NCI-H82 treated with DMSO at 0.1 percent for 48 hours (cell line): Measurements from ENCODE around the gene TUBGCP3.
"Not testable (repeated sequence)": the region's sequence is repeated elsewhere in the genome, so short reads cannot be mapped to it uniquely, and the experiment has no call there.

ENCODE experiments used
- DNase-seq: peaks from one replicate; lab custom pipeline; 2025; ENCODE audit not compliant: unreplicated experiment; lab: John Stamatoyannopoulos, UW

TUBGCP3 gene

DNA sequence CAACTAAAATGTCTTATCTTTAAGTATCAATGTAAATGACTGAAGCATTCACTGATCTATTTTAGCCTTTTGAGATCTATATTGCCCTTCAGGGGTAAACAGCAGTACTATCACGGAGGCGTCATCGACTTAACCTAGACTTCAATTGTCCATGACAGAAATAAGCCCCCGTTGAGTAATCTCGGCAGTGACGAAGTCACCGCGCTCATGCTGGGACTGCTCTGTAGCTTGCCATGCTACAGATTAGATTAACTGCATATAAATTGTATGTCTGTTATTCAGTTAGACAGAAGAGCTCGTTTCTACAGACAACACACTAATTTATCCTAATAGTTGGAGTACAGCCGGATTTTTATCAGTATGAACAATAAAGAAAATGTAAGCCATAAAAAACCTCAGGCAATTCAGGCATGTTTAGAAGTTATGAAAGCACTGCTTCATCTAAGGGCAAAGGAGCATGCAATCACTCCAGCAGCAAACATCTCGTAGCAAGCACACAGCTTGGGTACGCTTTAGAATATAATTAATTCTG is 56.6 kb downstream of the TUBGCP3 start:
- no peak for DNase-seq

DNA sequence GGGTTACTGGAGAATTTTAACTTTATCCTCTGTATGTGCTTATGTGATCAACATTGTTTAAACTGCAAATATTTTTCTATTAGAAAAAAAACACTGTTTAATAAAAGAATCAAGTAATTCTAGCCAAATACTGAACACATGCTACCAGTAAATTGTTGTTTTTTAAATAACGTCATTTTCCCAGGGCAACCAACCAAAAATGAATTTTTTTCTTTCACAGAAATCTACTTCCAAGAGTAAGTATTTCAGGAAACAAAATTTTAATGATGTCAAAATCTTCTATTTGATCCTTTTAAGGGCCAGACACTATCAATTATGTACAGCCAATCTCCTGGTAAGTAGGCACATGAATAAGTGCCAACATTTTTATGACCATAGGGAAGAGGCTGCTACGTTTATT is 57.1 kb downstream of the TUBGCP3 start:
- DNase-seq: no peak

DNA sequence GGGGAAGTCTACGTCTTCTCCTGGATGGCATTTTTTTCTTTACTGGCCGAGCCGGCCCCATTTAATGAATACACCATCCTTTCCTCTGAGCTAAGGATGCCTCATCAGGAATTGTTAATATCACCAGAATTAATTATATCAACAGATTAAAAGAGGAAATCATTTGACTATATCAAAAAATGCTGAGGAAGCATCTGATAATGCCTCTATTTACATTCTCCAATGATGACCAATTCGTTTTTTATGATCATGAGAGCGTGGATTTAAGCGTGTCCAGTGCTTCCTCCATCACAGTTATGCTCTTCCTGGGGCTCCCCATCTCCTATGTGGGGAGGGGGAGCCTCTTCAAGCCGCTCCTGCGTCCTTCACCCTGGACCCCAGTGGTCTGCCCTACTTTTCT is 58.7 kb downstream of the TUBGCP3 start:
- no peak for DNase-seq

DNA sequence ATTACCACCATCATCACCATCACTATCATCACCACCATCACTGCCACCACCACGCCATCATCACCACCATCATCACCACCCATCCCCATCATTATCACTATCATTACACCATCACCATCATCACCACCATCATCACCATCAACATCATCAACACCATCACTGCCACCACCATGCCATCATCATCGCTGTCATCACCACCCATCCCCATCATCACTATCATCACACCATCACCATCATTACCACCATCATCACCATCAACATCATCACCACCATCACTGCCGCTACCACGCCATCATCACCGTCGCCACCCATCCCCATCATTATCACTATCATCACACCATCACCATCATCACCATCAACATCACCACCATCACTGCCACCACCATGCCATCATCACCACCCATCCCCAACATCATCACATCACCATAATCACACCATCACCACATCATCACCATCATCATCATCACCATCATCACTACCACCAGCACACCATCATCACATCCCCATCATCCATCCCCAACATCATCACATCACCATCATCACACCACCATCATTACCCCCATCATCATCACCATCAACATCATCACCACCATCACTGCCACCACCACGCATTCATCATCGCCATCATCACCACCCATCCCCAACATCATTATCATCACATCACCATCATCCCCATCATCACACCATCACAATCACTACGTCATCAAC is 61.7 kb downstream of the TUBGCP3 start:
- DNase-seq: no peak

DNA sequence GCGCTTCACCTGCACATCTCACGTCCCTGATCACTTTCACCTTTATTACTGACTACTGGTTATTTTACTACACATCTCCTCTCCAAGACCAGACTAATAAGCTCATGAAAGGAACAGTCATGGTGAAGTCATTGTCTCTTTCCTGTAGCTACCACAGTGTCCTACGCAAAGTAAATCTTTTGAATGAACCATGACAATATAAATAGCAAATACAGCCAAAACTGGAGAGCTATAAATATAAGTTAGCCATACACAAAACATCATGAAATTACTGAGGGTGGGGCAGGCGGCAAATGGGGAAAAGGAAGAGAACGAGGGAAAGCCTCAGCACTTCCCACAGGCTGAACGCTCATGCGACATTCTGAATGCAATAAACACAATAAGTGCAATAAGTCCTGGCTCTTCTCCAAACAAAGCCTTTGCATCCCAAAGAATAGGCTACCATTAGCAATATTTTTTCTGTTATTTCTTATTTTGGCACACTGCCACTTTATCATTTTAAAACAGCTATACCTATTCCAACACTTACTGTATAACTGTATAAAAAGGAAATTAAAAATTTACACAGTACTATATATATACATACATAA is 62.5 kb downstream of the TUBGCP3 start:
- no peak for DNase-seq

DNA sequence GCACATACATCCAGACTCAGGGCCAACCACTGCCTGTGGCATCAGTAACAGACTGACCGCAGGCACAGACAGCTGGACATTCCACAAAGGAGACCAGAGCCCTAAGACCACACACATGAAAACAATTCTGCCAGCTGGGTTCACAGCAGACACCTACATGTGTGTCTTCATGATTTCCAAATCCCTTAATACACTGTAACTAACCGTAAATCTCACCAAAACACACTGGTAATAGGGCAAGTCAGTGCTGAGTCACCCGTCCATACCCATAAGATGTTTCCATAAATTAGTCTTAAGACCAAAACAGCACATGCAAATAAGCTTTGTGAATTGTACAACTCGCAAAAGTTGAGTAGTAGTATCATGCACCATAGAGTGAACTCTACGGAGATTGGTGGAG is 65.4 kb downstream of the TUBGCP3 start:
- no peak for DNase-seq

DNA sequence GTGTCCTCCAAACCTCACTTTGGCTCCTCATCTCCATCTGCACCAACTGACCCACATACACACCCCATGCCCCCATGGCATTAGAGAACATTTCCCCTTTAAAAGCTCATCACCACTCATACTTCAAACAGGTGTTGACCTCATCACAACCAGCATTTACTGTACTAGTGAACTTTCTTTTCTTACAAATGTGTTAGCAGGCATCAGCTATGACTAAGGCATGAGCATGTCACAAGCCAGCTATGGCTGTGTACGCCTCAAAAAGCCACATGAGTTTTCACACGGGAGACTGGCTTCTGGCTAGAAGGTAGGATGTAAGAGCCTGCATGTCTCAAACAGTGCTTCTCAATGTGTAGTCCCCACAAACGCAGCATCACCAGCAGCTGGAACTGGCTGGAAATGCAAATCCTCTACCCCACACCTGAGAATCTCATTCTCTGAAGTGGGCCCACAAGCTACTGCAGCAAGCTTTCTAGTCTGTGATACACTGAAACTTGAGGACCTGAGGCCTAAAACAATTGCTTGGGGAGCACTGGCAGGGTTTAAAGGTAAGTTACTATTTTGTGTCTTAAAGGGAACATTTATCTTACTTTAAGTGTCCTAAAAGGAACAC is 66.8 kb downstream of the TUBGCP3 start:
- DNase-seq: no peak

DNA sequence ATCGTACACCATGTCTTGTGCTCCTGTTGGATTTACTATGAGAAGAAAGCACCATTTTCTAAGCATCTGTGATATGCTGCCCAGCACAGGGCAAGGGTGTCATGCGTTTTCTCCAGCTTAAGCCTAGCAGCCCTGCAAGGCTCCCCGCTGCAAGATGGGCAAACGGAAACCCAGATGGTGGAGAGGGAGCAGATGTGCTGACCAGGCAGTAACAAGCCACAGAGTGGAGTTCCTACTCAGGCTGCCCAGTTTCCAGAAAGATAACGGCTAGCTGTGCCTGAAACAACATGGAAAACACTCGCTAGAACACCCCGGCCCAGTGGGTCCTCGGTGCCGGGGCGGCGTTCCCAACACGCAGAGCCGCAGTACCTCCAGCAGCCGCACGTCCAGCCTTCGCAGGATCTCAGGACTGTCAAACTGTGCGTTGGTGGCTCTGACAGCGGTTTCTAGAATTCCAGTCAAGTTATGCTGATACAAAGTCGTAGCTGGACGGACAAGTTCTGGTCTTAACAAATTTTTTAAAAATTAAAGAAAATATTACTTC is 68.4 kb downstream of the TUBGCP3 start:
- no peak for DNase-seq

DNA sequence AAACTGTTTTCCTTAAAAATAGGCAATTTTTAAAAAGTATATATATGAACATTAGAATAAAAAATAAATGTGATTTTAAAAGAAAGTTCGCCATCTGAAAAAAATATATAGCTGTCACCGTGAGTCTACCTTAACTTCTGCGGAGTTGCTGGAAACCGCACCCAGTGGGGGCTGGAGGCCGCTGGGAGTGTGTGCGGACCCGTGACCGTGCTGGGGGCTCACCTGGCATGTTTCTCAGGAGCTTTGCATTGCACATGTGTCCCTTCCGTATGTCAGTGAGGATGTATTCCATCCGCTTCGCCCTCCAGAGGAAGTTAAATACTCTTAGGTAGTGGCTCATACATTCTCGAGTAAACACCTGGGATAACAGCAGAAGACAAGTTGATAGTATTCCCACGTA is 71.7 kb downstream of the TUBGCP3 start:
- no peak for DNase-seq

DNA sequence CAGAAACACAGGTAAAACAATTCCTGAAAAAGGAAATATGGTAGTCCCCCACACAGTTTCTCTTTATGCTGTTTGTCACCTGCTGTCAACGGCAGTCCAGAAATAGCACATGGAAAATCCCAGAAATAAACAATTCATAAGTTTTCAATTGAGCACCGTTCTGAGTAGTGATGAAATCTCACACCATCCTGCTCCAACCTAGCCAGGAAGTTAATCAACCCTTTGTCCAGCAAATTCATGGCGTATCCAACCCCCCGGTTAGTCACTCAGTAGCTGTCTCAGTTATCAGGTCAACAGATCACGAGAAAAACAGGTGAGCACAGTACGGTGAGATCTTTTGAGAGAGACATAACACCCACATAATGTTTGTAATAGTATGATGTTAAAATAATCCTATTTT is 74.2 kb downstream of the TUBGCP3 start:
- no peak for DNase-seq

DNA sequence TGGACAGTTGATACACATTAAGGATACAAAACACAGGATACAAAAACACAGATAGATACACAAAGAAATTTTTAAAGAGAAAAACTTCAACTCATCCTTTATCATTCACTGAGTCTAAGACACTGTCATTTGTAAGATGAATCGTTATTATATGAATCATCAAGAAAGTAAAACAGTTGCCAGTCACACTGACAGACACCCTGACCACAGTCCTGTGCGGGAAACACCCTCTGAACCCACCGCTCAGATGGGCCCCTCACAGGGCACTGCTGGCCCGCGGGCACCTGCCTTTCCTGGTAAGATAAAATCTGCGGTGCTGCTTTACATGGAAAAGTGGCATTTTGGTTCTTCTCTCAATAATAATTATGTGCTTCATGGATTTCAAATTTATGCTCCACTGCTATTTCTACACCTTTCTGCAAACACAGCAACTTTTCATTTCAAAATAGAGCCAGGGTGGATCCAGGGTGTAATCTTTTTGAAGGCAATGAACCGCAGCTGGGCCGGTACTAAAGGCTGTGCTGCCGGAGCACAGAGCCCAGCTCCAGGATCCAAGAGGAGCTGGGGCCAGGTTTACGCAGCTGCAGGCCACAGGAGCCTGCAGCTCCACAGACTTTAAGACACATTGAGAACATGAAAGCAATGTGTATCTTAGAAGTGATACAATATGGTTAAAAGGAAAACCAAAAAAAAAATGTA is 76.8 kb downstream of the TUBGCP3 start:
- DNase-seq: no peak

DNA sequence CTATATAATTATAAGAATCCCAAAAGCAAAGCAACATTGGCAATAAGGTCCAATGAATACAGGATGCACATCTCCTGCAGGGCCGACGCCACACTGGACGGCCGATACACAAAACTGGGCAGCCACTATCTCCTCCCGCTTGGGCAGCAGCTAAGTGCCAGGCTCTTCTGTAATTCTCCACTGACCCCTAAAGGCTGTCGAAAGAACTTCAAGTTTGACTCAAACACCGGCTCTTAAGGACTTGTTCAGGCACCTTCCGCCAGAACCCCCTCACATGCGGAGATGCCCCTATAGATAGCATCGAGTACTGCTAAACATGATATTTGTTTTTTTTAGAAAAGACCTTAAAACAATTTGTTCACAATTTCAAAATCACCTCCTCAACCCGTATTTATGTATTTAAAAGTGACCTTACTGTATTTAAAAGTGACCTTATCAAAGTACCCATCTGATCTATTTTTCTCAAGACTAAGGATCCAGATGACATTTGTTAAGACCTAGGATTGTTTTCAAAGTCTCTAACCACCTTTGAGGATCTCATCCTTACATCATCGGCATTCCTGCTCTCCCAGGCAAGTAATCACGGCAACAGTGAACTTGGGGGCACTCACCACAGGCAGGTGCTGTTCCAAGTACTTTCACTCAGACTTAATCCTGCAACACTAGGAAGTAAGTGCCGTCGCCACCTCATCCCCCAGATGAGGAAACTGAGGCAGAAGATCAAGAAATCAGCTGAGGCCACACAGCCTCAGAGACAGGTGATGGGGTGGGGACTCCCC is 77.8 kb downstream of the TUBGCP3 start:
- peak; percentile 3 for DNase-seq

DNA sequence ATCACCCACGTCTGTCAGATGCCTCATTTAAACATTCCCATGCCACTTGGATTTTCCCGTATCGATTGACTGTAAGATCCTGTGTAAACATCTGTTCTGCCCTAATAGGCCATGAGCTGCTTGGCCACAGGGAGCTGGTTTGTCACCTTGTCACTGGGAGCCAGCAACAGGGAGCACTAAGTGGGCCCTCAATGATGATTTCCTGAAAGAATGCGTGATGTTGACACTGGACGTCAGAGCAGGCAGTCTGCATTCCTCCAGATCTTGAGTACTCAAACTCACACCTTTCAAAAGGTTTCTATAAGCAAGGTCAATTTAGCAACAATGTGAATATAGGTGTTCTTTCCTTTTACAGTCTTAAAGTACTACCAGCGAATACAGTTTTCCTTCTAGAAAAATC is 78.8 kb downstream of the TUBGCP3 start:
- no peak for DNase-seq

DNA sequence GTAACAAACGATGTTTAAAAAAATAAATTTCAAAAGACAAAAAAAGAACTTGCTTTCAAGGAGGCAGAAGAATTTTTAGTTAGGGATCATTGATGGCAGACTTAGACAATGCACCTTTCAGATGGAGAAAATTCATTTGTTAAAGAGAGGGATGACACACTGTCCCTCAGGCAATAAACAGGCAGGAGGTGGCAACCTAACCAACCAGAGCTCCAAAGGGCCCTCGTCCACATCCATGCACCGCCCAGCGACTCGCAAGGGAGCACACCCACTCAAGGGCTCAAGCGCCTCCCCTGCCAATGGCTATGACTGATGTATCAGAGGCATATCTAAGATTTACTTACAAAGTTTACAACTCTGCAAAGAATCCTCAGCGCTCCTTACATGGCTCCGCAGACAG is 81.9 kb downstream of the TUBGCP3 start:
- DNase-seq: no peak

DNA sequence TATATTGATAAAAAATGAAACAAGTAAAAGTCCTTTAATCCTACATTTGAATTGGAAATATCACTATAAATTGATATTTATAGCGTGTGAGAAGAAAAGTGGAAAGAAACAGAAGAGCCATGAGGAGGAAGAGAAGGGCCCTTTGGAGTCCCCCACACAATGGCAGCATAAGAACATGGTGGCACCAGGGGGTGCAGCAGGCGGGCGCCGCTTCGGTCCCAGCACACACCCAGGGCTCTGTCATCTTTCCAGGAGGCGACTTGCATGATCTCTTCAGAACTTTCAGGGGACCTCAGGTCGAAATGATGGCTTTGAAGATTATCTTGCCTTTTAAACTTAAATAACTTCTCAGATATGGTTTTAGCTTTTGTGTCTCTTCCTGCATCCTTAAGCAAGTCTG is 91.8 kb downstream of the TUBGCP3 start:
- DNase-seq: no peak

DNA sequence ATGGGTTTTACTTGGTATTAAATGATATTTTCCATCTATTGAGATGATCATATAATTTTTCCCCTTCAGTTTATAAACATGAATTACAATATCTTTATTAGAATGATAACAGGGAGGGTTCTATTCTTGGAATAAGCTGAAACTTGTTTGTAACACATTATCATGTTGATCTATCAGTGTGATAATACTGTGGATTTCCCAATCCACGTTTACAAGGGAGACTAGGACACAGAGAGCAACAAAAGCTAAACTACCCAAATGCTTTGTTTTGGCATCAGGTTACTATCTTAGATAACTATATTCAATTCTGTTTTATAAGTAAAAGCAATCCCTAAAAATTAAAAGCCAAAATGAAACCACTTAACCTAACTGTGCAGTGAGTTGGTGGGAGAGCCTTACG is 92.5 kb downstream of the TUBGCP3 start:
- no peak for DNase-seq

DNA sequence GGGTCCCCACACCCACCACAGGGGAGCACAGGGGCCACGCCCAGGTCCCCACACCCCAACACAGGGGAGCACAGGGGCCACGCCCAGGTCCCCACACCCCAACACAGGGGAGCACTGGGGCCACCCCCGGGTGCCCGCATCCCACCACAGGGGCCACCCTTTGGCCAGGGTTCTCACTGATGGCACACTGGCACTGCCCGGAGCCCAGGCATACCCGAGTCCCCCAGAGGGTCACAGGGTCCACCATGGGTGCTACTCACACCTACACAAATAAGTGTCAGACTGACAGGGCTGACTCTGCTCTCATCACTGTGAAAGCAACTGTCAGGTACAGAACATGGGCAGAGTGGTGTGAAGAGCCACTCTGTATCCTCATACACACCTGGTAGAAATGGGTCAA is 98.8 kb downstream of the TUBGCP3 start:
- no peak for DNase-seq

DNA sequence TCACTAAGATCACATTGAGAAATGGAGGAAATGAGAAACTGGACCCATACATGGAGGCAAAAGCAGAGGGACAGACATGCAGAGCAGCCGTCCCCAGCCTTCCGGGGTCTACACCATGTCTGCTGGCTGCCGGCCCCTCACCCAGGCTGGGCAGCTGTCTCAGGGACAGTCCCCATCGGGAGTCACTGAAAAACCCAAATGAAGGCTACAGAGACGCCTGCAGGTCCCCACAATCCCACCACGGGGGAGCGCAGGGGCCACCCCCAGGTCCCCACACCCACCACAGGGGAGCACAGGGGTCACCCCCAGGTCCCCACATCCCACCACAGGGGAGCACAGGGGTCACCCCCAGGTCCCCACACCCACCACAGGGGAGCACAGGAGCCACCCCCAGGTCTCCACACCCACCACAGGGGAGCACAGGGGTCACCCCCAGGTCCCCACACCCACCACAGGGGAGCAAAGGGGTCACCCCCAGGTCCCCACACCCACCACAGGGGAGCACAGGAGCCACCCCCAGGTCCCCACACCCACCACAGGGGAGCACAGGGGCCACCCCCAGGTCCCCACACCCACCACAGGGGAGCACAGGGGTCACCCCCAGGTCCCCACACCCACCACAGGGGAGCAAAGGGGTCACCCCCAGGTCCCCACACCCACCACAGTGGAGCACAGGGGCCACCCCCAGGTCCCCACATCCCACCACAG is 99.5 kb downstream of the TUBGCP3 start:
- DNase-seq: not testable (repeated sequence)

DNA sequence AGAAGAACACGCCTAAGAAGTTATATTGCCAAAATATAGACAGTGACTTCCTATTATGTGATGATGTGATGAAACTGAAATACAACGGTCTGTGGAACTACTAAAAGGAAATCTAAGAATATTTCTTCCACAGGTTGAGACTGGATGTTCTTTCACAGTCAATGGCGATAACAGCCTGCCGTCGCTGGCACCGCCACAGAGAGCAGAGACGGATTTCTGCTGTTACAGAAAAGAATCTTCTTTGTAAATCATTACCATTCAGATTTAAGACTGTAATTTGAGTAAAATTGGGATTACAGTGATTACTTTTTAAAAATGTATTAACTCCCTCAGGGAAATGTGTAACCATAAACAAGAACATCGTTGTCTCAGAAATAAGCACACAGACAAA is 100.8 kb downstream of the TUBGCP3 start:
- DNase-seq: no peak
